B cell (primary cell): ENCODE data around the gene STXBP6. TPM values are rescaled to one million over a fixed set of nuclear protein-coding genes. Genes with fewer than 3 reads are reported as not detected.

Experiments
- ATAC-seq: fragments of 200-7000 bp; cut with Tn5 transposase; one replicate; pipeline ENCODE4 v1.10.0; 2021; ENCODE audit warnings: low read depth, mild to moderate bottlenecking, moderate number of reproducible peaks, moderate library complexity
- CTCF ChIA-PET: fragments of 350-600 bp; sonication (Branson Sonifier 250); formaldehyde crosslinking; loops from one replicate; lab custom pipeline; 2021; ENCODE audit warnings: antibody characterized with exemption, inconsistent platforms; lab: Charles Lee
- POLR2A ChIA-PET: fragments of 350-600 bp; sonication (Branson Sonifier 250); formaldehyde crosslinking; loops from one replicate; lab custom pipeline; 2021; ENCODE audit warnings: antibody characterized with exemption; lab: Charles Lee
- DNase-seq: peaks from one replicate; pipeline ENCODE4 v3.0.0; 2013
- H2AFZ ChIP-seq: 2 replicates; pipeline ENCODE4 v1.6.1; 2012; ENCODE audit warnings: mild to moderate bottlenecking, low read depth, low read length; ENCODE audit not compliant: insufficient read depth, poor library complexity, severe bottlenecking
- H3K27ac ChIP-seq, 2 donors: 1 replicate in 1 of 2; 2 replicates in 1 of 2; pipeline ENCODE4 v1.5.1; 2012 to 2013; ENCODE audit warnings: low read length in 2 of 2, mild to moderate bottlenecking in 2 of 2, moderate library complexity in 1 of 2
- H3K27me3 ChIP-seq, 4 experiments: fragments of 200-600 bp in 1 of 4; sonication (generic) in 1 of 4; replicated peaks in 1 of 4; 1 replicate in 2 of 4; 2 replicates in 2 of 4; pipeline versions ENCODE4 v1.6.1 to v1.7.0; 2013 to 2016; ENCODE audit warnings: low read length in 3 of 4, mild to moderate bottlenecking in 2 of 4, mixed read lengths in 1 of 4, moderate library complexity in 1 of 4; ENCODE audit not compliant: insufficient read depth in 4 of 4, control insufficient read depth in 3 of 4; ENCODE audit errors: control extremely low read depth in 1 of 4
- H3K36me3 ChIP-seq, 2 experiments: replicated peaks in 1 of 2; 1 replicate in 1 of 2; 2 replicates in 1 of 2; pipeline versions ENCODE4 v1.6.1 to v1.7.1; 2013; ENCODE audit warnings: low read length in 1 of 2; ENCODE audit not compliant: insufficient read depth in 2 of 2, control insufficient read depth in 1 of 2; ENCODE audit errors: control extremely low read depth in 1 of 2, extremely low read depth in 1 of 2
- H3K4me1 ChIP-seq, 2 donors: fragments of 200-600 bp in 1 of 2; sonication (generic) in 1 of 2; 1 replicate in 1 of 2; 2 replicates in 1 of 2; pipeline versions ENCODE4 v1.5.1 to v1.6.1; 2013 to 2017; ENCODE audit warnings: low read length in 2 of 2; ENCODE audit not compliant: control insufficient read depth in 2 of 2, insufficient read depth in 2 of 2
- H3K4me2 ChIP-seq: replicated peaks from 2 replicates; pipeline ENCODE3; 2012; ENCODE audit warnings: mild to moderate bottlenecking, low read depth, low read length; ENCODE audit not compliant: poor library complexity, severe bottlenecking
- H3K4me3 ChIP-seq, 5 experiments: fragments of 200-600 bp in 1 of 5; sonication (generic) in 1 of 5; 1 replicate in 3 of 5; 2 replicates in 2 of 5; pipeline versions ENCODE4 v1.5.1 to v1.7.0; 2011 to 2016; ENCODE audit warnings: low read length in 4 of 5, mild to moderate bottlenecking in 4 of 5, low read depth in 2 of 5, control low read depth in 1 of 5, moderate library complexity in 1 of 5; ENCODE audit not compliant: insufficient read depth in 1 of 5; ENCODE audit errors: control extremely low read depth in 1 of 5, extremely low read depth in 1 of 5
- H3K79me2 ChIP-seq: fragments of 200-600 bp; sonication (generic); one replicate; pipeline ENCODE4 v1.6.0; 2016; ENCODE audit warnings: low read length; ENCODE audit not compliant: control insufficient read depth, insufficient read depth
- H3K9ac ChIP-seq: fragments of 200-600 bp; sonication (generic); 2 replicates; pipeline ENCODE4 v1.6.1; 2017; ENCODE audit warnings: mild to moderate bottlenecking, low read length, moderate library complexity
- H3K9me3 ChIP-seq, 3 donors: one replicate each; pipeline versions ENCODE4 v1.6.1 to v1.7.1; 2013; ENCODE audit warnings: low read length in 2 of 3; ENCODE audit not compliant: control insufficient read depth in 2 of 3, insufficient read depth in 1 of 3; ENCODE audit errors: control extremely low read depth in 1 of 3
- H4K20me1 ChIP-seq: 2 replicates; pipeline ENCODE4 v1.6.0; 2012; ENCODE audit warnings: mild to moderate bottlenecking, low read length; ENCODE audit not compliant: insufficient read depth, control insufficient read depth, poor library complexity, severe bottlenecking
- H3K27ac Mint-ChIP-seq: one replicate; pipeline ENCODE4 v1.8.0; 2021; ENCODE audit warnings: mixed read lengths
- H3K27me3 Mint-ChIP-seq: one replicate; pipeline ENCODE4 v1.8.0; 2021; ENCODE audit warnings: mixed read lengths
- H3K4me1 Mint-ChIP-seq: one replicate; pipeline ENCODE4 v1.8.0; 2021; ENCODE audit warnings: mixed read lengths
- H3K4me3 Mint-ChIP-seq: one replicate; pipeline ENCODE4 v1.8.0; 2021; ENCODE audit warnings: mixed read lengths
- H3K9me3 Mint-ChIP-seq: one replicate; pipeline ENCODE4 v1.8.0; 2022; ENCODE audit warnings: mixed read lengths; ENCODE audit not compliant: insufficient read depth
- EZH2 ChIP-seq: IDR thresholded peaks from 2 replicates; pipeline ENCODE4 v1.6.1; 2012; ENCODE audit warnings: borderline replicate concordance, low read depth, mild to moderate bottlenecking, moderate library complexity, low read length; ENCODE audit not compliant: insufficient read depth, poor library complexity, severe bottlenecking
- WGBS: methylation state at CpG from one replicate; pipeline ENCODE4 v1.1.5; 2013; ENCODE audit warnings: missing lambda C conversion rate; ENCODE audit not compliant: insufficient coverage; 5-methylcytosine and 5-hydroxymethylcytosine counted together
- intact Hi-C: fragments of 100-400 bp; cut with micrococcal nuclease; formaldehyde crosslinking; loops from one replicate; pipeline ENCODE4 v1.10.0; 2022
- polyA plus RNA-seq: library from polyadenylated mRNA; depleted of rRNA; stranded (reverse); fragments of >200 nt; gene quantifications from 2 replicates; pipeline ENCODE4 v1.2.3, GENCODE V29; 2012
- total RNA-seq, 2 donors: library from RNA; stranded (reverse); fragments of 120-200 nt in 1 of 2; gene quantifications; 1 replicate in 1 of 2; 2 replicates in 1 of 2; pipeline versions ENCODE4 v1.2.3 to v1.2.4, GENCODE V29; 2013 to 2022
- TF ChIP-seq, protein P1 (sequence below): fragments of 200-600 bp; IDR thresholded peaks from one replicate; pipeline ENCODE4 v1.8.0; 2022; ENCODE audit warnings: antibody characterized with exemption, mild to moderate bottlenecking

Gene STXBP6
- total and polyA plus RNA-seq, 2 donors (not counting 1 experiment from before 2014, with no cell fraction given), result 0.01 TPM; not detected in 1

DNA sequence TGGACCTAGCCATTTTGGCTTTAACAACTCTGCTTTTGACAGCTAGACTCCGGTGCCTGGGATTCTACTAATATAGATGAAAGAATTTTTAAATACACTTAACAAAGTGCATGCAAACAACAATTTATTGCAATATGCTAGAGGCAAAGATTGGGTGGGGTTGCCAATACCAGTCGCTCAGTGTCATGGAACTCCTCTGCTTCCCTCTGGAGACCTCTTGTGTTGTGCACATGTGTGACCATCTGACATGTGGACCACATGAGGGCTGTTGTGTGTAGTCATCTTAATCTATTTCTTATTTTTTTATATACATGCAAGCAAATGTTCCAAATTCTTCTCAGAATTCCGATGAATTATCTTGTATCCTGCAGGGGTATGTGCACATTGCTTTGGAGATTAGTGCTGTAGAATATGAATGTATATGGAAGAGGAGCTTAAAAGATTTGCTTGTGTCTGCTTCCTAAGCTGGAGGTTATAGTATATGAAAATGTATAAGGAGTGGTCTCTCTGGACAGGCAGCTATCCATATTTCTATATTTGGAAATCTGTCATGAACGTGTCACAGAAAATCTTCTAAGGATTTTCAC lies 24.2 kb upstream of the STXBP6 start:
- Mint-ChIP-seq H3K9me3 (no peaks in the 10 kb centered on the region), H3K4me1 (no peaks in the 10 kb centered on the region), H3K27me3 (peaks cover 7% of the 10 kb centered on the region), H3K4me3 (no peak overlapping the region), H3K27ac (no peak overlapping the region)
- Histone ChIP-seq H3K27me3 (no peaks in the 10 kb centered on the region), H3K4me2 (no peak overlapping the region), H3K36me3 (no peaks in the 10 kb centered on the region), H3K27ac (no peak overlapping the region), H4K20me1 (no peaks in the 10 kb centered on the region), H3K9ac (no peak overlapping the region), H3K9me3 (no peaks in the 10 kb centered on the region), H3K79me2 (no peaks in the 10 kb centered on the region), H3K4me3 (no peak overlapping the region), H2AFZ (no peak overlapping the region), H3K4me1 (no peaks in the 10 kb centered on the region)
- ChIA-PET CTCF (no interaction called here), POLR2A (no interaction called here)
- intact Hi-C loops, result no loop called here
- 86% methylated on average over 2 of the region's 4 CpGs for WGBS
- no peak for DNase-seq
- TF ChIP-seq, protein P1, sequence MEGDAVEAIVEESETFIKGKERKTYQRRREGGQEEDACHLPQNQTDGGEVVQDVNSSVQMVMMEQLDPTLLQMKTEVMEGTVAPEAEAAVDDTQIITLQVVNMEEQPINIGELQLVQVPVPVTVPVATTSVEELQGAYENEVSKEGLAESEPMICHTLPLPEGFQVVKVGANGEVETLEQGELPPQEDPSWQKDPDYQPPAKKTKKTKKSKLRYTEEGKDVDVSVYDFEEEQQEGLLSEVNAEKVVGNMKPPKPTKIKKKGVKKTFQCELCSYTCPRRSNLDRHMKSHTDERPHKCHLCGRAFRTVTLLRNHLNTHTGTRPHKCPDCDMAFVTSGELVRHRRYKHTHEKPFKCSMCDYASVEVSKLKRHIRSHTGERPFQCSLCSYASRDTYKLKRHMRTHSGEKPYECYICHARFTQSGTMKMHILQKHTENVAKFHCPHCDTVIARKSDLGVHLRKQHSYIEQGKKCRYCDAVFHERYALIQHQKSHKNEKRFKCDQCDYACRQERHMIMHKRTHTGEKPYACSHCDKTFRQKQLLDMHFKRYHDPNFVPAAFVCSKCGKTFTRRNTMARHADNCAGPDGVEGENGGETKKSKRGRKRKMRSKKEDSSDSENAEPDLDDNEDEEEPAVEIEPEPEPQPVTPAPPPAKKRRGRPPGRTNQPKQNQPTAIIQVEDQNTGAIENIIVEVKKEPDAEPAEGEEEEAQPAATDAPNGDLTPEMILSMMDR, result no peak
- no peak for TF ChIP-seq EZH2
- ATAC-seq, result no peak

DNA sequence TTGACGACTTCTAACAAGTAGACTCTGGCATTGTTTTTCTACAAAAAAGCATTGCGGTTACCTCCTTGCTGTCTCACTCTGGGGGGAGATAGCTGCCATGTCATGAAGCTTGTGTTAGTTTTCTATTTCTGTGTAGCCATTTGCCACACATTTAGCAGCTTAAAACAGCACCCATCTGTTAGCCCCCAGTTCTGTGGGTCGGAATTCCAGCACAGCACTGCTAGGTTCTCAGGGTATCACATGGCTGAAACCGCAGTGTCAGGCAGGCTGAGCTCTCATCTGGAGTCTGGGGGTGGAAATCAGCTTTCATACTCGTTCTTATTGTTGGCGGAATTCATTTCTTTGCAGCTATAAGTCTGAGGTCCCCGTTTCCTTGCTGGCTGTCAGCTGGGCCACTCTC lies 19.9 kb upstream of the STXBP6 start:
- TF ChIP-seq, protein P1, result no peak
- no peak for TF ChIP-seq EZH2
- H3K4me1 ChIP-seq, result no peaks in the 10 kb centered on the region
- H3K9me3 ChIP-seq, result no peaks in the 10 kb centered on the region
- no peaks in the 10 kb centered on the region for H4K20me1 ChIP-seq
- no peak for DNase-seq
- no peak overlapping the region for H3K9ac ChIP-seq
- Mint-ChIP-seq H3K9me3 (no peaks in the 10 kb centered on the region), H3K4me3 (no peak overlapping the region), H3K4me1 (no peaks in the 10 kb centered on the region), H3K27me3 (peaks cover 7% of the 10 kb centered on the region), H3K27ac (no peak overlapping the region)
- H3K36me3 ChIP-seq, result no peaks in the 10 kb centered on the region
- no peak overlapping the region for H3K4me3 ChIP-seq
- POLR2A ChIA-PET, result no interaction called here
- H2AFZ ChIP-seq, result no peak overlapping the region
- no peaks in the 10 kb centered on the region for H3K79me2 ChIP-seq
- intact Hi-C loops, result no loop called here
- WGBS, result 91% methylated on average over 5 of the region's 7 CpGs
- CTCF ChIA-PET, result no interaction called here
- no peak for ATAC-seq
- H3K27me3 ChIP-seq, result no peaks in the 10 kb centered on the region
- no peak overlapping the region for H3K27ac ChIP-seq
- H3K4me2 ChIP-seq, result no peak overlapping the region
